Body of pancreas (tissue), 4 donors: ENCODE measurements around the gene DAW1.

Experiments used
- POLR2A ChIP-seq, 3 donors: fragments of 450-650 bp; IDR thresholded peaks; one replicate each; pipeline ENCODE4 v1.6.1; 2016; ENCODE audit warnings: antibody characterized with exemption in 3 of 3, mild to moderate bottlenecking in 2 of 3
- TF ChIP-seq, protein P1 (sequence below), 7 experiments: fragments of 450-650 bp in 4 of 7; fragments of 200-600 bp in 3 of 7; sonication (generic) in 3 of 7; IDR thresholded peaks; one replicate each; pipeline ENCODE4 v1.5.1; 2016 to 2019; ENCODE audit warnings: antibody characterized with exemption in 7 of 7

DNA sequence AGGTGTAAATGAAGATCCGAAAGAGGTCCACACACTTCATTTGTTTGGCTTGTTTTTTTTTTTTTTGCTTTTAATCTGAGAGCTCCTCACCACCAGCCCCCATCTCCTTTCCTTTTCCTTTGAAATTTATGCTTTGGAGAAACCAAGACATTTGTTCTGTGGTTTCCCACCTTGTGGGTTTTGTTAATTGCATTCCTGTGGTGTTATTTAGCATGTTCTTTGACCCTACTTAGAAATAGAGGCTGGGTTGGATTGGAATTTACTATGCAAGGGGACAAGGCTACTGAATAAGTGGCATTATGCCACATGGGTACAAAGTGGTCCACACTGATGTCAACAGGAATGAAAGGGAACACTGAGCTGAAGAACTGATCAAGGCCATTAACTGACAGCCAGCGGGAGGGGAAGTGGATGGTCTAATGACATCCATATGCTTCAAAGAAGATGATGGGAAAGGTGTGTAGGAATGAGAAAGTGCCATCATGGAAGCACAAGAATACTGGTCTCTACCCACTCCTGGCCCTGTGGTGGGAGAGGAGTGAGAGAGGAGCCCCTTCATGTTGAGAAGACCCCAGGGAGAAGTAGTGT, 48.9 kb upstream of the DAW1 start:
- TF ChIP-seq, protein P1, sequence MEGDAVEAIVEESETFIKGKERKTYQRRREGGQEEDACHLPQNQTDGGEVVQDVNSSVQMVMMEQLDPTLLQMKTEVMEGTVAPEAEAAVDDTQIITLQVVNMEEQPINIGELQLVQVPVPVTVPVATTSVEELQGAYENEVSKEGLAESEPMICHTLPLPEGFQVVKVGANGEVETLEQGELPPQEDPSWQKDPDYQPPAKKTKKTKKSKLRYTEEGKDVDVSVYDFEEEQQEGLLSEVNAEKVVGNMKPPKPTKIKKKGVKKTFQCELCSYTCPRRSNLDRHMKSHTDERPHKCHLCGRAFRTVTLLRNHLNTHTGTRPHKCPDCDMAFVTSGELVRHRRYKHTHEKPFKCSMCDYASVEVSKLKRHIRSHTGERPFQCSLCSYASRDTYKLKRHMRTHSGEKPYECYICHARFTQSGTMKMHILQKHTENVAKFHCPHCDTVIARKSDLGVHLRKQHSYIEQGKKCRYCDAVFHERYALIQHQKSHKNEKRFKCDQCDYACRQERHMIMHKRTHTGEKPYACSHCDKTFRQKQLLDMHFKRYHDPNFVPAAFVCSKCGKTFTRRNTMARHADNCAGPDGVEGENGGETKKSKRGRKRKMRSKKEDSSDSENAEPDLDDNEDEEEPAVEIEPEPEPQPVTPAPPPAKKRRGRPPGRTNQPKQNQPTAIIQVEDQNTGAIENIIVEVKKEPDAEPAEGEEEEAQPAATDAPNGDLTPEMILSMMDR (IDR thresholded peaks at IDR 0.05), result no peak
- no peak for TF ChIP-seq POLR2A (IDR thresholded peaks at IDR 0.05)
